Heart left ventricle (tissue), 16 donors: ENCODE data around the gene ADCY3. TPM values are rescaled to one million over a fixed set of nuclear protein-coding genes. Genes with fewer than 3 reads are reported as not detected.

Experiments used
- ATAC-seq, 4 donors: fragments of 200-7000 bp; cut with Tn5 transposase; one replicate each; pipeline ENCODE4 v1.9.1; 2020 to 2022; ENCODE audit warnings: moderate library complexity in 4 of 4, mild to moderate bottlenecking in 3 of 4, moderate number of reproducible peaks in 1 of 4
- DNase-seq, 5 donors: peaks; one replicate each; pipeline ENCODE4 v3.0.0-alpha.2; 2020
- H3K27ac ChIP-seq, 12 donors: fragments of 200-600 bp; sonication (generic) in 4 of 12; one replicate each; pipeline versions ENCODE4 v1.5.0 to v1.8.0; 2016 to 2022; ENCODE audit warnings: mild to moderate bottlenecking in 2 of 12
- H3K27me3 ChIP-seq, 9 donors: fragments of 200-600 bp; sonication (generic) in 2 of 9; one replicate each; pipeline versions ENCODE4 v1.5.1 to v1.8.0; 2016 to 2022; ENCODE audit warnings: mild to moderate bottlenecking in 3 of 9
- H3K36me3 ChIP-seq, 9 donors: fragments of 200-600 bp; sonication (generic) in 2 of 9; one replicate each; pipeline versions ENCODE4 v1.5.0 to v1.8.0; 2018 to 2022; ENCODE audit warnings: mild to moderate bottlenecking in 2 of 9
- H3K4me1 ChIP-seq, 12 donors: fragments of 200-600 bp; sonication (generic) in 4 of 12; one replicate each; pipeline versions ENCODE4 v1.5.0 to v1.8.0; 2016 to 2022; ENCODE audit warnings: mild to moderate bottlenecking in 3 of 12
- H3K4me3 ChIP-seq, 12 donors: fragments of 200-600 bp; sonication (generic) in 4 of 12; one replicate each; pipeline versions ENCODE4 v1.5.0 to v1.8.0; 2017 to 2022; ENCODE audit warnings: mild to moderate bottlenecking in 9 of 12, moderate library complexity in 4 of 12
- H3K9me3 ChIP-seq, 12 donors: fragments of 200-600 bp; sonication (generic) in 4 of 12; one replicate each; pipeline versions ENCODE4 v1.5.0 to v1.8.0; 2016 to 2022; ENCODE audit warnings: mild to moderate bottlenecking in 1 of 12
- CTCF ChIP-seq, 12 donors: fragments of 200-600 bp; sonication (generic) in 4 of 12; IDR thresholded peaks; one replicate each; pipeline versions ENCODE4 v1.5.0 to v1.8.0; 2018 to 2022; ENCODE audit warnings: antibody characterized with exemption in 12 of 12, mild to moderate bottlenecking in 5 of 12
- POLR2A ChIP-seq, 2 donors: fragments of 450-650 bp; IDR thresholded peaks; one replicate each; pipeline ENCODE4 v1.6.1; 2017; ENCODE audit warnings: antibody characterized with exemption in 2 of 2, mild to moderate bottlenecking in 2 of 2, moderate library complexity in 2 of 2
- WGBS, 4 donors: extraction: QIAGEN DNeasy Blood & Tissue Kit in 2 of 4; methylation state at CpG; one replicate each; pipeline versions ENCODE4 v1.1.5 to v1.1.7; 2013 to 2018; 5-methylcytosine and 5-hydroxymethylcytosine counted together
- intact Hi-C, 10 donors: fragments of 100-400 bp; cut with DNase I; formaldehyde crosslinking; loops; one replicate each; pipeline versions ENCODE4 v1.11.1 to v1.14.2; 2022
- polyA plus RNA-seq, 2 donors: library from polyadenylated mRNA; stranded (reverse); fragments of 200-250 nt; gene quantifications; one replicate each; pipeline ENCODE4 v1.2.3, GENCODE V29; 2013
- total RNA-seq, 9 donors: library from RNA; depleted of rRNA in 2 of 9; stranded (reverse); fragments of >200 nt in 2 of 9; fragmentation: NEBNext Ultra II Directional in 3 of 9; extraction: Animal tissue kit (Norgen Biotek cat#: 25700) in 3 of 9; gene quantifications; one replicate each; pipeline versions ENCODE4 v1.1.0 to v1.2.4, GENCODE V29; 2016 to 2023
- donor health status: ischemic (EF 13 %, LVEDD 7.1; RV severe dilation, severe dysfunction).
- donor health status: healthy with polysubstance abuse.
- donor health status: DM: no; HTN: yes; CAD: no.
- donor health status: DM: no; HTN: no; CAD: no.
- donor health status: ischemic (EF 25% LVEDD 6.9; RV normal size, moderate dysfunction).
- donor health status: ischemic (EF 25% LVEDD 5.7; RV mildly dilated, moderate dysfunction).
- donor health status: healthy.
- donor health status: DM: yes; HTN: yes; CAD: no.
- donor health status: ischemic (EF 35%, LVEDD 5.7; RV mildly dilated, moderate dysfunction).
- donor health status: nonischemic (EF 11% LVEDD 7.7; RV severe dilation, severe dysfunction).
- donor health status: DM: yes; HTN: yes; CAD: no.
- donor health status: PGD.
- donor health status: ischemic (EF 29% LVEDD 5.4; RV normal size, mild dysfunction).
- donor health status: nonischemic (EF 23%, LVEDD 6.1; RV moderate dilation, normal function).

The ADCY3 gene
- total and polyA plus RNA-seq, 11 donors, result 9.3 to 36.0 (median 14.4) TPM

DNA sequence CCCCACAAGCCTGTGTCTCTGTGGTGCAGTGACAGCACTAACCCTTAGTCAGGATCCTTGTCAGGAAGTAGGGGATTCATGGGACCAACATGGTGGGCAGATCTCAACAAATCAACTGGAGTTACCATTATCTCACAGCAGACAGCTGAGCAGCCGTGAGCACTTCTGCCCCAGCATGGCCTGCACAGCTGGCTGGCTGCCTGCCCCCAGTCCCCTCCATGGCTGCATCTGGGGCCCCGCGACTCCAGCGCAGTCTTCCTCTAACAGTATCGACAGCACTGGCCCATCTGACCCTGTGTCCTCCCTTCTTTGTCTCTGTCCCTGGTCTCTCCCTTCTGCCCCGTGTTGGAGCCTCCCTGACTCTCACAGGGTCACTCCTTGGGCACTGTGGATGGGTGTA is 4.7 kb upstream of the ADCY3 start:
- H3K4me1 ChIP-seq, result peaks cover 0 to 18% (median 9%) of the 10 kb centered on the region in 12 donors
- H3K36me3 ChIP-seq, result no peaks in the 10 kb centered on the region
- no peaks in the 10 kb centered on the region for H3K27me3 ChIP-seq
- H3K4me3 ChIP-seq, result no peak overlapping the region
- no peaks in the 10 kb centered on the region for H3K9me3 ChIP-seq
- 85 to 92% (median 87%) methylated on average over 6 of the region's 6 CpGs for WGBS, 4 donors
- intact Hi-C loops, result loop anchor here in 1 of 10 donors (5.0 to 10.0 kb wide), 2 partner anchors 67 to 510 kb away; no protein-coding TSS in a partner anchor
- ATAC-seq (no peak), DNase-seq (no peak)
- no peak overlapping the region for H3K27ac ChIP-seq
- TF ChIP-seq CTCF (IDR thresholded peaks at IDR 0.05) (no peak), POLR2A (IDR thresholded peaks at IDR 0.05) (no peak)

DNA sequence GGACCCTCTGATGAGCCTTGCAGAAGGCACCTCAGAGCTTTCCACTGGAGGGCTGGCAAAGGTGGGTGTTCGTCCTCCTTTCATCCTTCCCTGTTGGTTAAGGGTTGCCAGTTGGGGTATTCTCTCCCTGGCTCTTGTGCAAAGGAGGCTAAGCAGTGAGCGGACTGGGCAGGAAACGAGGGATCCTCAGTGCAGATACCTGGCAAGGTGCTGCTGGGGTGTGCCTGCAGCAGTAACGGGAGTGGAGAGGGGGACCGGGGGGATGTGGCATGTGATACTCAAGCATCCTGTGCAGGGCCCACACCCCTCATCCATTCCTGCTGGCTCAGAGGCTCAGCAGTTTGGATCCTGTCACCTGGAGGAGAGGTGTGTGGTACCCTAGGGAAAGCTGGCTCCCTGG is 4.2 kb upstream of the ADCY3 start:
- no peak for ATAC-seq
- WGBS, 4 donors, result 91 to 97% (median 96%) methylated on average over 5 of the region's 5 CpGs
- TF ChIP-seq CTCF (IDR thresholded peaks at IDR 0.05) (no peak), POLR2A (IDR thresholded peaks at IDR 0.05) (no peak)
- no peak overlapping the region for H3K4me3 ChIP-seq
- H3K27me3 ChIP-seq, result no peaks in the 10 kb centered on the region
- no peaks in the 10 kb centered on the region for H3K36me3 ChIP-seq
- no peak for DNase-seq
- no peaks in the 10 kb centered on the region for H3K9me3 ChIP-seq
- H3K27ac ChIP-seq, result no peak overlapping the region
- peaks cover 0 to 19% (median 9%) of the 10 kb centered on the region in 12 donors for H3K4me1 ChIP-seq
- intact Hi-C loops, result loop anchor here in 1 of 10 donors (5.0 to 10.0 kb wide), 2 partner anchors 67 to 509 kb away; no protein-coding TSS in a partner anchor

DNA sequence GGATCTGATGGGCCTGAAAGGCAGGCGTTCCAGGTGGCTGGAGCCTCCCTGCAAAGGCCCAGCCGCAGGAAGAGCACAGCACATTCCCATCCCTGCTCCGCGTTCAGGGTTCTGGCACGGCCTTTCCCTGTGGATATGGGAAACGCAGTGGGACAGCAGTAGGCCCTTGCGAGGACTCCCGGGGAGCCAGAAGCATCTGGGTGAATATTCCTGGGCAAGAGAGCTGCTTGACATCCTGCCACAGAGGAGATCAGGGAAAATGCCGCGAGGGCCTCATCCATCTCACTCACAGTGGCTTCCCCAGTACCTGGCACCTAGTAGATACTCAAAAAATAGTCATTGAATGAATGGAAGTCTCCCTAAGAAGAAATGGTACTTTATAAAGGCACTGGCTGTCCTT is 3.1 kb upstream of the ADCY3 start:
- intact Hi-C loops, result loop anchor here in 1 of 10 donors (5.0 to 10.0 kb wide), 2 partner anchors 66 to 508 kb away; no protein-coding TSS in a partner anchor
- peaks cover 0 to 26% (median 12%) of the 10 kb centered on the region in 12 donors for H3K4me1 ChIP-seq
- H3K36me3 ChIP-seq, result no peaks in the 10 kb centered on the region
- no peak overlapping the region for H3K4me3 ChIP-seq
- WGBS, 4 donors, result 94 to 97% (median 94%) methylated on average over 10 of the region's 10 CpGs
- TF ChIP-seq POLR2A (IDR thresholded peaks at IDR 0.05), result no peak
- TF ChIP-seq CTCF (IDR thresholded peaks at IDR 0.05), result no peak
- H3K27me3 ChIP-seq, result no peaks in the 10 kb centered on the region
- ATAC-seq (no peak), DNase-seq (no peak)
- H3K27ac ChIP-seq, result no peak overlapping the region
- H3K9me3 ChIP-seq, result no peaks in the 10 kb centered on the region

DNA sequence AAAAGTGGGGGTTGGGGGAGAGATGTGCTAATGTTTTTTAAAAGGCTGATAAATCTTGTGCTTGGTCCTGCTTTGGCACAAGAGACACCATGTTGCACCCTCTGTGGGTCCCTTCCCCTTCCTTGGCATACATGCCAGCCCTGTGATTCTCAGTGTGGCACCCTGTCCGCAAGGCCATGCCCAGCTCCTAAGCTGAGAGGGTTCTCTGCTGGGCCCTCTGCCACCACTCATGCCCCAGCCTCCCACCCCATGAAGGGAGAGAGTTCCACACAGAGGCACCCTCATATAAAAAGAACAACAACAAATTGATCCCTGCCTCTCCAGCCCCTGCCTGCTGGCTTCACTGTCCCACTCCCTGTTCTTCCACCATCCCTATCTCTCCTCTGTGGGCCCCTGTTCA is 2.5 kb upstream of the ADCY3 start:
- peaks cover 0 to 32% (median 12%) of the 10 kb centered on the region in 12 donors for H3K4me1 ChIP-seq
- H3K27ac ChIP-seq, result no peak overlapping the region
- intact Hi-C loops, result loop anchor here in 1 of 10 donors (5.0 to 10.0 kb wide), 2 partner anchors 65 to 508 kb away; no protein-coding TSS in a partner anchor
- TF ChIP-seq POLR2A (IDR thresholded peaks at IDR 0.05) (no peak), CTCF (IDR thresholded peaks at IDR 0.05) (no peak)
- no peaks in the 10 kb centered on the region for H3K27me3 ChIP-seq
- H3K4me3 ChIP-seq, result no peak overlapping the region
- no peak for ATAC-seq
- WGBS, 4 donors, result 97 to 100% (median 100%) methylated on average over 1 of the region's 1 CpG
- no peaks in the 10 kb centered on the region for H3K36me3 ChIP-seq
- DNase-seq, result no peak
- H3K9me3 ChIP-seq, result no peaks in the 10 kb centered on the region
